Left lung (tissue), 10 donors: ENCODE results near the gene NID1. TPM values are rescaled to one million over a fixed set of nuclear protein-coding genes. Genes with fewer than 3 reads are reported as not detected.

Source experiments
- ATAC-seq: fragments of 200-7000 bp; cut with Tn5 transposase; one replicate; pipeline ENCODE4 v1.9.1; 2020; ENCODE audit warnings: moderate library complexity
- DNase-seq, 4 donors: peaks; one replicate each; pipeline ENCODE4 v3.0.0-alpha.2; 2013 to 2020
- H3K27ac ChIP-seq, 2 donors: fragments of 200-600 bp; sonication (generic) in 1 of 2; one replicate each; pipeline versions ENCODE4 v1.5.0 to v1.8.0; 2020 to 2021
- H3K27me3 ChIP-seq, 2 donors: fragments of 200-600 bp; sonication (generic) in 1 of 2; one replicate each; pipeline versions ENCODE4 v1.5.0 to v1.8.0; 2020 to 2021
- H3K36me3 ChIP-seq, 2 donors: fragments of 200-600 bp; sonication (generic) in 1 of 2; one replicate each; pipeline versions ENCODE4 v1.5.0 to v1.8.0; 2020 to 2021
- H3K4me1 ChIP-seq, 2 donors: fragments of 200-600 bp; one replicate each; pipeline ENCODE4 v1.8.0; 2021
- H3K4me3 ChIP-seq, 2 donors: fragments of 200-600 bp; sonication (generic) in 1 of 2; one replicate each; pipeline versions ENCODE4 v1.5.0 to v1.8.0; 2020 to 2021; ENCODE audit warnings: mild to moderate bottlenecking in 1 of 2
- H3K9me3 ChIP-seq, 2 donors: fragments of 200-600 bp; sonication (generic) in 1 of 2; one replicate each; pipeline versions ENCODE4 v1.5.0 to v1.8.0; 2020 to 2021
- CTCF ChIP-seq, 2 donors: fragments of 200-600 bp; sonication (generic) in 1 of 2; IDR thresholded peaks; one replicate each; pipeline versions ENCODE4 v1.5.0 to v1.8.0; 2021; ENCODE audit warnings: antibody characterized with exemption in 2 of 2
- intact Hi-C, 2 donors: fragments of 100-400 bp; cut with DNase I; formaldehyde crosslinking; loops; one replicate each; pipeline versions ENCODE4 v1.11.2 to v1.14.2; 2022
- polyA plus RNA-seq, 6 donors: library from polyadenylated mRNA; unstranded; fragments of 120-200 nt; gene quantifications; one replicate each; pipeline ENCODE4 v1.2.1, GENCODE V29; 2013; ENCODE audit not compliant: insufficient read length in 6 of 6
- total RNA-seq, 2 donors: library from RNA; stranded (reverse); fragmentation: NEBNext Ultra II Directional; extraction: Animal tissue kit (Norgen Biotek cat#: 25700); gene quantifications; one replicate each; pipeline ENCODE4 v1.2.1, GENCODE V29; 2021
- donor health status: DM: no; HTN: yes; CAD: no.
- donor health status: DM: no; HTN: no; CAD: no.

The NID1 gene
- total and polyA plus RNA-seq, 8 donors = 55.4 to 233 (median 218) TPM

GRCh38 chr1:236069796-236070195 lies 4.9 kb upstream of the NID1 start:
- Histone ChIP-seq H3K9me3 (peaks cover 0 to 8% of the 10 kb centered on the region in 2 donors), H3K36me3 (no peaks in the 10 kb centered on the region), H3K27me3 (peaks cover 7 to 15% of the 10 kb centered on the region in 2 donors), H3K27ac (no peak overlapping the region), H3K4me1 (peaks cover 0 to 24% of the 10 kb centered on the region in 2 donors), H3K4me3 (no peak overlapping the region)
- intact Hi-C loops = no loop called here
- DNase-seq = no peak
- TF ChIP-seq CTCF (IDR thresholded peaks at IDR 0.05) = no peak
- no peak for ATAC-seq

- no peak for ATAC-seq
- Histone ChIP-seq H3K27ac (peak overlapping the region in 1 of 2 donors; percentile 20), H3K9me3 (peaks cover 0 to 8% of the 10 kb centered on the region in 2 donors), H3K4me1 (peaks cover 0 to 35% of the 10 kb centered on the region in 2 donors), H3K27me3 (peaks cover 12 to 34% of the 10 kb centered on the region in 2 donors), H3K4me3 (no peak overlapping the region), H3K36me3 (no peaks in the 10 kb centered on the region)
- peak in 1 of 4 donors; percentile 70 for DNase-seq
- intact Hi-C loops = no loop called here
- TF ChIP-seq CTCF (IDR thresholded peaks at IDR 0.05) = no peak
Observed at GRCh38 chr1:236067854-236068454, 3.1 kb upstream of the NID1 start.

GRCh38 chr1:236066828-236067386 lies 2.0 kb upstream of the NID1 start:
- Histone ChIP-seq H3K36me3 (no peaks in the 10 kb centered on the region), H3K27ac (peak overlapping the region; percentile 15 to 26), H3K27me3 (peaks cover 12 to 41% of the 10 kb centered on the region in 2 donors), H3K9me3 (peaks cover 0 to 8% of the 10 kb centered on the region in 2 donors), H3K4me1 (peaks cover 0 to 35% of the 10 kb centered on the region in 2 donors), H3K4me3 (no peak overlapping the region)
- ATAC-seq (peak; percentile 18), DNase-seq (peak in 2 of 4 donors; percentile 81 to 84)
- intact Hi-C loops = no loop called here
- no peak for TF ChIP-seq CTCF (IDR thresholded peaks at IDR 0.05)

- TF ChIP-seq CTCF (IDR thresholded peaks at IDR 0.05) = no peak
- peak in 1 of 4 donors; percentile 39 for DNase-seq
- H3K27ac ChIP-seq = peak overlapping the region in 1 of 2 donors; percentile 85
- H3K4me3 ChIP-seq = peak overlapping the region in 1 of 2 donors; percentile 65
- H3K27me3 ChIP-seq = peaks cover 12 to 47% of the 10 kb centered on the region in 2 donors
- no peaks in the 10 kb centered on the region for H3K36me3 ChIP-seq
- intact Hi-C loops = no loop called here
- no peak for ATAC-seq
- peaks cover 0 to 35% of the 10 kb centered on the region in 2 donors for H3K4me1 ChIP-seq
- peaks cover 0 to 8% of the 10 kb centered on the region in 2 donors for H3K9me3 ChIP-seq
Observed at GRCh38 chr1:236066054-236066453, 1.2 kb upstream of the NID1 start.

GRCh38 chr1:236065509-236066005 lies 667 bp upstream of the NID1 start:
- H3K4me3 ChIP-seq = peak overlapping the region; percentile 65 to 68
- ATAC-seq (no peak), DNase-seq (no peak)
- H3K9me3 ChIP-seq = peaks cover 0 to 4% of the 10 kb centered on the region in 2 donors
- no peaks in the 10 kb centered on the region for H3K36me3 ChIP-seq
- TF ChIP-seq CTCF (IDR thresholded peaks at IDR 0.05) = no peak
- peaks cover 0 to 35% of the 10 kb centered on the region in 2 donors for H3K4me1 ChIP-seq
- H3K27me3 ChIP-seq = peaks cover 12 to 47% of the 10 kb centered on the region in 2 donors
- peak overlapping the region; percentile 82 to 85 for H3K27ac ChIP-seq
- intact Hi-C loops = no loop called here
